Uterus (tissue), 4 donors: ENCODE data around the gene TACR1. TPM values are rescaled to one million over a fixed set of nuclear protein-coding genes. Genes with fewer than 3 reads are reported as not detected.

Experiments used
- DNase-seq, 2 donors: peaks; one replicate each; pipeline ENCODE4 v3.0.0-alpha.2; 2019 to 2020
- H3K27ac ChIP-seq, 2 donors: fragments of 200-600 bp; sonication (generic); 1 replicate in 1 of 2; 2 replicates in 1 of 2; pipeline ENCODE4 v1.5.1; 2016 to 2018
- H3K27me3 ChIP-seq, 2 donors: fragments of 200-600 bp; sonication (generic); one replicate each; pipeline ENCODE4 v1.5.1; 2018 to 2019; ENCODE audit warnings: control low read depth in 1 of 2
- H3K36me3 ChIP-seq, 2 donors: fragments of 200-600 bp; sonication (generic); one replicate each; pipeline ENCODE4 v1.5.1; 2019; ENCODE audit warnings: control low read depth in 1 of 2
- H3K4me1 ChIP-seq, 2 donors: fragments of 200-600 bp; sonication (generic); one replicate each; pipeline ENCODE4 v1.5.1; 2018 to 2019; ENCODE audit warnings: control low read depth in 1 of 2
- H3K4me3 ChIP-seq, 2 donors: fragments of 200-600 bp; sonication (generic); 1 replicate in 1 of 2; 2 replicates in 1 of 2; pipeline ENCODE4 v1.5.1; 2018 to 2019; ENCODE audit warnings: mild to moderate bottlenecking in 1 of 2
- H3K9me3 ChIP-seq, 2 donors: fragments of 200-600 bp; sonication (generic); one replicate each; pipeline ENCODE4 v1.5.1; 2019; ENCODE audit warnings: control low read depth in 1 of 2
- CTCF ChIP-seq, 4 experiments: fragments of 200-600 bp in 2 of 4; fragments of 450-650 bp in 2 of 4; sonication (generic) in 2 of 4; IDR thresholded peaks; one replicate each; pipeline ENCODE4 v1.5.1; 2016 to 2019; ENCODE audit warnings: antibody characterized with exemption in 4 of 4, mild to moderate bottlenecking in 2 of 4, moderate library complexity in 1 of 4
- POLR2A ChIP-seq, 2 donors: fragments of 450-650 bp; IDR thresholded peaks; one replicate each; pipeline ENCODE4 v1.6.1; 2016; ENCODE audit warnings: antibody characterized with exemption in 2 of 2, mild to moderate bottlenecking in 1 of 2, moderate library complexity in 1 of 2
- intact Hi-C: fragments of 100-400 bp; cut with DNase I; formaldehyde crosslinking; loops from one replicate; pipeline ENCODE4 v1.15.1; 2023; ENCODE audit warnings: low total_unique reads
- total RNA-seq, 4 donors: library from RNA; depleted of rRNA in 3 of 4; stranded (reverse); fragments of >200 nt in 3 of 4; gene quantifications; one replicate each; pipeline versions ENCODE4 v1.1.0 to v1.2.4, GENCODE V29; 2014 to 2023
- donor health status: DM: yes; HTN: yes; CAD: no.

The TACR1 gene
- total RNA-seq, 4 donors from 2014 or later, result 1.9 to 25.4 (median 9.1) TPM

- intact Hi-C loops, result no loop called here
These were observed 99.1 kb downstream of the TACR1 start for GRCh38 chr2:75100011-75100800.

GRCh38 chr2:75099521-75099922 is 99.8 kb downstream of the TACR1 start:
- Histone ChIP-seq H3K27ac (no peak overlapping the region), H3K36me3 (no peaks in the 10 kb centered on the region), H3K4me3 (no peak overlapping the region), H3K27me3 (no peaks in the 10 kb centered on the region), H3K9me3 (no peaks in the 10 kb centered on the region), H3K4me1 (no peaks in the 10 kb centered on the region)
- intact Hi-C loops, result no loop called here
- TF ChIP-seq CTCF (IDR thresholded peaks at IDR 0.05), result no peak
- no peak for TF ChIP-seq POLR2A (IDR thresholded peaks at IDR 0.05)
- DNase-seq, result no peak

More at GRCh38 chr2:75100011-75100800, 99.1 kb downstream of the TACR1 start:
- no peaks in the 10 kb centered on the region for H3K4me1 ChIP-seq
- no peak for DNase-seq
- no peaks in the 10 kb centered on the region for H3K9me3 ChIP-seq
- H3K27me3 ChIP-seq, result no peaks in the 10 kb centered on the region
- H3K27ac ChIP-seq, result no peak overlapping the region
- H3K4me3 ChIP-seq, result no peak overlapping the region
- H3K36me3 ChIP-seq, result no peaks in the 10 kb centered on the region
- no peak for TF ChIP-seq POLR2A (IDR thresholded peaks at IDR 0.05)
- TF ChIP-seq CTCF (IDR thresholded peaks at IDR 0.05), result no peak

- TF ChIP-seq CTCF (IDR thresholded peaks at IDR 0.05) (no peak), POLR2A (IDR thresholded peaks at IDR 0.05) (no peak)
- Histone ChIP-seq H3K27ac (no peak overlapping the region), H3K27me3 (no peaks in the 10 kb centered on the region), H3K36me3 (no peaks in the 10 kb centered on the region), H3K9me3 (no peaks in the 10 kb centered on the region), H3K4me1 (no peaks in the 10 kb centered on the region), H3K4me3 (no peak overlapping the region)
- no peak for DNase-seq
- intact Hi-C loops, result no loop called here
These were observed 100.5 kb downstream of the TACR1 start for GRCh38 chr2:75098856-75099255.

- no peak overlapping the region for H3K4me3 ChIP-seq
- intact Hi-C loops, result no loop called here
- H3K27me3 ChIP-seq, result no peaks in the 10 kb centered on the region
- no peak overlapping the region for H3K27ac ChIP-seq
- H3K9me3 ChIP-seq, result no peaks in the 10 kb centered on the region
- no peaks in the 10 kb centered on the region for H3K4me1 ChIP-seq
- no peak for TF ChIP-seq CTCF (IDR thresholded peaks at IDR 0.05)
- no peak for TF ChIP-seq POLR2A (IDR thresholded peaks at IDR 0.05)
- no peaks in the 10 kb centered on the region for H3K36me3 ChIP-seq
- no peak for DNase-seq
These were observed 101.5 kb downstream of the TACR1 start for GRCh38 chr2:75097831-75098230.

GRCh38 chr2:75094405-75094804 is 104.9 kb downstream of the TACR1 start:
- no peak for DNase-seq
- Histone ChIP-seq H3K36me3 (no peaks in the 10 kb centered on the region), H3K9me3 (no peaks in the 10 kb centered on the region), H3K27ac (no peak overlapping the region), H3K4me1 (no peaks in the 10 kb centered on the region), H3K4me3 (no peak overlapping the region), H3K27me3 (no peaks in the 10 kb centered on the region)
- intact Hi-C loops, result no loop called here
- TF ChIP-seq POLR2A (IDR thresholded peaks at IDR 0.05) (no peak), CTCF (IDR thresholded peaks at IDR 0.05) (no peak)
